ENCODE measurements around the gene BNC2.

GRCh38 chr9:16664211-16664610 is 206.3 kb downstream of the BNC2 start:
- TF ChIP-seq EZH2 (IDR thresholded peaks at IDR 0.05; ENCODE audit: insufficient read depth, poor library complexity, severe bottlenecking) (no peak), EZH2phosphoT487 (IDR thresholded peaks at IDR 0.05; ENCODE audit: insufficient read depth, low read depth) (no peak)

Data from GM23248 (cell line).